Gastroesophageal sphincter (tissue), 4 donors: ENCODE data around the gene MSMB. TPM values are rescaled to one million over a fixed set of nuclear protein-coding genes. Genes with fewer than 3 reads are reported as not detected.
A peak's percentile ranks its signal among the peaks of the same experiment; 100 is the strongest.

Source experiments
- ATAC-seq: fragments of 150-250 bp; one replicate; pipeline ENCODE4 v1.9.1; 2016; ENCODE audit warnings: mild to moderate bottlenecking, moderate library complexity
- H3K27ac ChIP-seq, 4 donors: fragments of 200-600 bp; sonication (generic) in 3 of 4; 1 replicate in 3 of 4; 2 replicates in 1 of 4; pipeline ENCODE4 v1.5.1; 2016 to 2019
- H3K27me3 ChIP-seq: fragments of 200-600 bp; sonication (generic); one replicate; pipeline ENCODE4 v1.5.1; 2019
- H3K36me3 ChIP-seq, 2 donors: fragments of 200-600 bp; sonication (generic); one replicate each; pipeline ENCODE4 v1.5.1; 2019; ENCODE audit warnings: control low read depth in 1 of 2
- H3K4me1 ChIP-seq, 3 donors: fragments of 200-600 bp; sonication (generic); 1 replicate in 2 of 3; 2 replicates in 1 of 3; pipeline ENCODE4 v1.5.1; 2016 to 2019; ENCODE audit warnings: control low read depth in 2 of 3
- H3K4me3 ChIP-seq, 2 donors: fragments of 200-600 bp; sonication (generic); one replicate each; pipeline ENCODE4 v1.5.1; 2019; ENCODE audit warnings: mild to moderate bottlenecking in 1 of 2, moderate library complexity in 1 of 2
- H3K9me3 ChIP-seq, 3 donors: fragments of 200-600 bp; sonication (generic); one replicate each; pipeline ENCODE4 v1.5.1; 2017 to 2019; ENCODE audit warnings: control low read depth in 2 of 3
- EP300 ChIP-seq: sonication (generic); formaldehyde crosslinking; IDR thresholded peaks from one replicate; pipeline ENCODE4 v1.6.1; 2017; ENCODE audit warnings: antibody characterized with exemption, mild to moderate bottlenecking
- POLR2A ChIP-seq, 2 donors: fragments of 450-650 bp; IDR thresholded peaks; one replicate each; pipeline ENCODE4 v1.6.1; 2017; ENCODE audit warnings: antibody characterized with exemption in 2 of 2, mild to moderate bottlenecking in 2 of 2, moderate library complexity in 1 of 2
- POLR2AphosphoS5 ChIP-seq: sonication (generic); formaldehyde crosslinking; IDR thresholded peaks from one replicate; pipeline ENCODE4 v1.6.1; 2017; ENCODE audit warnings: antibody characterized with exemption
- WGBS, 2 donors: methylation state at CpG; one replicate each; pipeline ENCODE4 v1.1.5; 2018; ENCODE audit warnings: low coverage in 1 of 2; 5-methylcytosine and 5-hydroxymethylcytosine counted together
- total RNA-seq, 4 donors: library from RNA; depleted of rRNA; stranded (reverse); fragments of >200 nt; gene quantifications; one replicate each; pipeline ENCODE4 v1.1.0, GENCODE V29; 2016
- TF ChIP-seq, protein P1 (sequence below), 4 experiments: fragments of 200-600 bp in 2 of 4; fragments of 450-650 bp in 2 of 4; sonication (generic) in 1 of 4; IDR thresholded peaks; one replicate each; pipeline ENCODE4 v1.5.1; 2017 to 2019; ENCODE audit warnings: antibody characterized with exemption in 4 of 4, mild to moderate bottlenecking in 2 of 4, moderate library complexity in 2 of 4

Gene MSMB
- total RNA-seq, 4 donors from 2014 or later = 5.7 TPM; not detected in 3

DNA sequence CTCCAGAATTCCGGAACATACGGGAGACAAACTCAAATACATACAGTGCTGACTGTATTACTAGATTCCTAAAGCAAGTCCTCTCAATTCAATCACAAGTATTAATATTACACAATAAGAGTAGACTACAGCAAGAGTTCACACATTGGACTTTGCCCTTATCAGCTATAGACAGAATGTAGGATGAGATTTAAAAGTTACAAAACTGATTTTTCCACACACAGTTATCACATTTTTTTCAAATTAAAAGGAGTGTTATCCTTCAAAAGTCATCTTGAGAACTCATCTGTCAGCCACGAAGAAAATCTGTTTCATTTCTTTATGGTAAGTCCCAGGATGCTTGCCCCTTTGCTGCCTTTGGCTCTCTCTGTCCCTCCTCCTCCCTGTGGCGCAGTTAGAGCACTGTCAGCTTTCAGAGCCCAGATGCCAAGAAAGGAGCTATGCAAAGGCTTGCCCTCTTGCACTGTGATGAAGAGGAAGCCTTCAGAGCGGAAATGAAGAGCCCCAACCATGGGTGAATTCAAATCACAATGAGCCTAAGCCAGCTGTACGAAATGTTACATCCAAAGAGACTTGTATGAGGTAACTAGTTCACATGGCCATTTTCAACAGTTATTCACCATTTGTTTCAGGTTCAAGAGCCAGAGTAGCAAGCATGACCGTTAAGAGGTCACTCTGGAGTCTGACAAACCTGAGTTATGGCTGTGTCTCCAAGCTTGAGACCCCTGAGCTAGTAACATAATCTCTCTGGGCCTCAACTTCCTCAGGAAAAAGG lies 26.3 kb downstream of the MSMB start:
- TF ChIP-seq EP300 (no peak), POLR2A (IDR thresholded peaks at IDR 0.05) (no peak), POLR2AphosphoS5 (no peak)
- TF ChIP-seq, protein P1, sequence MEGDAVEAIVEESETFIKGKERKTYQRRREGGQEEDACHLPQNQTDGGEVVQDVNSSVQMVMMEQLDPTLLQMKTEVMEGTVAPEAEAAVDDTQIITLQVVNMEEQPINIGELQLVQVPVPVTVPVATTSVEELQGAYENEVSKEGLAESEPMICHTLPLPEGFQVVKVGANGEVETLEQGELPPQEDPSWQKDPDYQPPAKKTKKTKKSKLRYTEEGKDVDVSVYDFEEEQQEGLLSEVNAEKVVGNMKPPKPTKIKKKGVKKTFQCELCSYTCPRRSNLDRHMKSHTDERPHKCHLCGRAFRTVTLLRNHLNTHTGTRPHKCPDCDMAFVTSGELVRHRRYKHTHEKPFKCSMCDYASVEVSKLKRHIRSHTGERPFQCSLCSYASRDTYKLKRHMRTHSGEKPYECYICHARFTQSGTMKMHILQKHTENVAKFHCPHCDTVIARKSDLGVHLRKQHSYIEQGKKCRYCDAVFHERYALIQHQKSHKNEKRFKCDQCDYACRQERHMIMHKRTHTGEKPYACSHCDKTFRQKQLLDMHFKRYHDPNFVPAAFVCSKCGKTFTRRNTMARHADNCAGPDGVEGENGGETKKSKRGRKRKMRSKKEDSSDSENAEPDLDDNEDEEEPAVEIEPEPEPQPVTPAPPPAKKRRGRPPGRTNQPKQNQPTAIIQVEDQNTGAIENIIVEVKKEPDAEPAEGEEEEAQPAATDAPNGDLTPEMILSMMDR (IDR thresholded peaks at IDR 0.05) = no peak
- peak overlapping the region in 3 of 4 donors; percentile 1 to 34 (median 18) for H3K27ac ChIP-seq
- H3K9me3 ChIP-seq = no peaks in the 10 kb centered on the region
- no peak overlapping the region for H3K4me3 ChIP-seq
- no peaks in the 10 kb centered on the region for H3K27me3 ChIP-seq
- H3K36me3 ChIP-seq = peaks cover 4 to 16% of the 10 kb centered on the region in 2 donors
- H3K4me1 ChIP-seq = peaks cover 19 to 96% (median 23%) of the 10 kb centered on the region in 3 donors
- ATAC-seq = peak; percentile 17
- 56 to 66% methylated on average over 4 to 7 of the region's 7 CpGs for WGBS, 2 donors

DNA sequence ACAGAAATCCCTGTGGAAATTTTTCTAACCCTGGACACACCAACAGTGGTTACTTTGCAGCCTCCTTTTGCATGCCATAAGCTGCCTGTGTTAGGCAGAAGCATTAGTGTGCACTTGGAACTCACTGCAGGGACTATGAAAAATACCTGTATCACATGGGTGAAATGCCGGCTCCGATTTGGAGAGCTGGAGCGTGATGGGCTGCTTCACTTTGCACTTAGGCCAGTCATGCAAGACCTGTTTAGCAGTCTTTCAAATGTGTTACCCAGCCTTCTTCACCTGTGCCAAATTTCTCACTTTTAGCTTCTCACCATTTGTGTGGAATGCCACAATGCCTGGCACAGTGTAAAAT lies 26.9 kb downstream of the MSMB start:
- Histone ChIP-seq H3K27ac (peak overlapping the region in 1 of 4 donors; percentile 0), H3K4me3 (no peak overlapping the region), H3K4me1 (peaks cover 18 to 94% (median 23%) of the 10 kb centered on the region in 3 donors), H3K9me3 (no peaks in the 10 kb centered on the region), H3K27me3 (no peaks in the 10 kb centered on the region), H3K36me3 (peaks cover 6 to 22% of the 10 kb centered on the region in 2 donors)
- TF ChIP-seq, protein P1 (IDR thresholded peaks at IDR 0.05) = no peak
- 87 to 100% methylated on average over 2 to 3 of the region's 3 CpGs for WGBS, 2 donors
- ATAC-seq = no peak

DNA sequence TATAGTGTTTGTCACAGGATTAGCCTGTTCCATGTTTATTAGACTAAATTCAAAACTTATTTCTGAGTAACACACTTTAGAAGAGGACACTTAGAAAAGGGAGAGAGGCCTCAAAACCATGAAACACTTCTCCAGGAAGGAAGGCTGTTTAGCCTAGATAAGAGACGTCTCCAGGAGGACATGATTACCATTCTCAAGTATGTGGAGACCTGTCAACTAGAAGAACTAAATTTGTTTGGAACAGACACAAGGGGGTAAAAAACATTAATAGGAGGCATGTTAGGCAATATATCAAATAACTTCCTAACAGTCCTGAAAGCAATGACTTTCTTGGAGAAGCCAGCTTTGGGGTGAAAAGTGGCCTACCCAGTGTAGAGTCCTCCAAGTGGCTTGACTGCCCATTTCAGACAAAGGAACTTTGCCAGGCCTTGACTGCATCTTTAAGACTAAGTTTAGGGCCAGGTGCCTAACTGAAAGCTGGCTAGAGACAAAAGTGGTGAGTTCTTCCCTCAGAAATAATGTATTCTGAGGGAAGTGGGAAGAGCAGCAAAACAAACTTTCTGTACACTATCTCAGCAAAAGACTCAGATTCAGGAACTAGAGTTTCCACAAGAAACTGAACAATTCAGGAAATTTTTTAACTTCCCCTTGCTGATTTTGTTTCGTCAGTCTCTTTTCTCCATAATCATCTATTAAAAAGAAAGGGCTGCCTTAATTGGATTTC lies 27.5 kb downstream of the MSMB start:
- Histone ChIP-seq H3K27me3 (no peaks in the 10 kb centered on the region), H3K36me3 (peaks cover 6 to 27% of the 10 kb centered on the region in 2 donors), H3K27ac (peak overlapping the region in 1 of 4 donors; percentile 18), H3K9me3 (no peaks in the 10 kb centered on the region), H3K4me1 (peaks cover 14 to 89% (median 23%) of the 10 kb centered on the region in 3 donors), H3K4me3 (no peak overlapping the region)
- TF ChIP-seq, protein P1 (IDR thresholded peaks at IDR 0.05) = no peak
- TF ChIP-seq POLR2AphosphoS5 (no peak), POLR2A (IDR thresholded peaks at IDR 0.05) (no peak), EP300 (no peak)
- WGBS, 2 donors = 25 to 40% methylated on average over 2 of the region's 2 CpGs
- no peak for ATAC-seq

DNA sequence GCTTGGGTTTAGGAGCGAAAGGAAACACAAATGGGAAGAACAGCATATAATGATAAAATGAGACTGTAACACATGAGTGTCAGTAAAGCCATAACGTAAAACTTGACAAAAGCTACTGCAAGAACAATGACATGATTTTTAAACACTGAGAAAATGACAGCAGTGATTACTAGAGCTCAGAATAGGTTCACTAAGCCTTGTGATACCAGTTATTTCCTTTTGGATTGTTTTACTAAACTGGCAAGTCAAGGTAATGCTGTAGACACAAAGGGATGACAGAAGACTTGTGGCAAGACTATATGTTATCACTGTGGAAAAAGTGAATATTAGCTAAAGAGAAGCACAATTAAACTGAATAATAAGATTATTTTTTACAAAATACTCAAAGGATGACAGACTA lies 28.3 kb downstream of the MSMB start:
- Histone ChIP-seq H3K36me3 (peaks cover 6 to 36% of the 10 kb centered on the region in 2 donors), H3K27me3 (no peaks in the 10 kb centered on the region), H3K4me3 (no peak overlapping the region), H3K9me3 (no peaks in the 10 kb centered on the region), H3K4me1 (peaks cover 13 to 81% (median 23%) of the 10 kb centered on the region in 3 donors), H3K27ac (no peak overlapping the region)
- ATAC-seq = no peak
- no peak for TF ChIP-seq EP300
- TF ChIP-seq POLR2A (IDR thresholded peaks at IDR 0.05) = no peak
- 74 to 90% methylated on average over 2 of the region's 2 CpGs for WGBS, 2 donors

DNA sequence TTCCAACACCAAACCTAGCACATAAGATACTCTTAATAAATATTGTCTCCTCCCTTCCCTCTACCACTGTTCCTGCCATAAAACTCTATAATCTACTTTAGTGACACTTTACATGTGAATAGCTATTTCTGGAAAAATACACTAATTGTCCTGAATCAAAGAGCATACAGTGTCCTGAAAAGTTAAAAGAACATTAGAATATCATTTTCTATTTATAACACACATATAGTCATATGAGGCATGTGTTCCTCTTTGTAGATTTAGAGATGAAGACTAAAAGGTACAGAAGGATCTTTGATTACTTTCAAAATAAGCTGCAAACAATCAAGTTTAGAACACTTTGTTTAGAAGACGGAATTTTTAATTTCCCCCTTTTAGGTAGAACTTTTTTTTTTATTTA lies 29.3 kb downstream of the MSMB start:
- ATAC-seq = no peak
- Histone ChIP-seq H3K4me1 (peaks cover 13 to 72% (median 23%) of the 10 kb centered on the region in 3 donors), H3K9me3 (no peaks in the 10 kb centered on the region), H3K27me3 (no peaks in the 10 kb centered on the region), H3K4me3 (no peak overlapping the region), H3K27ac (no peak overlapping the region), H3K36me3 (peaks cover 10 to 45% of the 10 kb centered on the region in 2 donors)
- WGBS, 2 donors = 93 to 100% methylated on average over 1 of the region's 1 CpG
- no peak for TF ChIP-seq EP300
- TF ChIP-seq POLR2A (IDR thresholded peaks at IDR 0.05) = no peak
- TF ChIP-seq POLR2AphosphoS5 = no peak
- TF ChIP-seq, protein P1 (IDR thresholded peaks at IDR 0.05) = no peak
